HFFc6 (cell line): Measurements from ENCODE around the gene CNTN5. TPM values are rescaled to one million over a fixed set of nuclear protein-coding genes. Genes with fewer than 3 reads are reported as not detected.

Source experiments
- DNase-seq: peaks from one replicate; pipeline ENCODE4 v3.0.0-alpha.2; 2018
- H3K27ac Mint-ChIP-seq: 2 replicates; pipeline ENCODE4 v1.8.0; 2020; ENCODE audit warnings: mild to moderate bottlenecking, mixed read lengths
- H3K27me3 Mint-ChIP-seq: 2 replicates; pipeline ENCODE4 v1.8.0; 2021; ENCODE audit warnings: mild to moderate bottlenecking, moderate library complexity, mixed read lengths; ENCODE audit not compliant: insufficient read depth
- H3K36me3 Mint-ChIP-seq: 2 replicates; pipeline ENCODE4 v1.8.0; 2021; ENCODE audit warnings: low read depth, mixed read lengths
- H3K4me1 Mint-ChIP-seq: 2 replicates; pipeline ENCODE4 v1.8.0; 2020; ENCODE audit warnings: low read depth, mixed read lengths
- H3K4me3 Mint-ChIP-seq: 2 replicates; pipeline ENCODE4 v1.8.0; 2020; ENCODE audit warnings: mild to moderate bottlenecking, moderate library complexity, mixed read lengths
- H3K9me3 Mint-ChIP-seq: 2 replicates; pipeline ENCODE4 v1.8.0; 2020; ENCODE audit warnings: mild to moderate bottlenecking, mixed read lengths
- total RNA-seq, 6 experiments: library from RNA; stranded (reverse); fragmentation: NEBNext Ultra II Directional; extraction: Animal tissue kit (Norgen Biotek cat#: 25700); gene quantifications; 2 replicates in 1 of 6; 3 replicates in 5 of 6; pipeline ENCODE4 v1.2.3, GENCODE V29; 2021
- TF ChIP-seq, protein P1 (sequence below): fragments of 200-600 bp; sonication (generic); IDR thresholded peaks from 2 replicates; pipeline ENCODE4 v1.5.0; 2021; ENCODE audit warnings: antibody characterized with exemption, mild to moderate bottlenecking

The CNTN5 gene
- total RNA-seq, 6 experiments from 2014 or later: not detected

DNA sequence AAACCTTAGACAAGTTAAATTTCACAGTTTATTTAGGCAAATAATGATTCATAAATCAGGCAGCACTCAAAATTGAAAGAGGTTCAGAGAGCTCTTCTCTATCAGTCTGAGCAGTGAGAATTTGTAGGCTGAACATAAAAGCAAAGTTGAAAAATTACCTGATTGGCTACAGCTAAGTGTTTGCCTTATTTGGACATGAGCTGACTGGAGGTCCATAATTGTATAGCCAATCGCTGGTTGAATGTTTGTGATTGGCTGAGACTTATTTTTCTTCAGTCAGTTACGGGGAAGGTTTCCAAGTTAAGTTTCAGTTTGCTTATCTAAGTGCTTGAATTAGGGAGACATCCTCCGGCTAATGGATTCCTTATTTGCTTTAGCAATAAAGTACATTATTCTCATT is 527.5 kb downstream of the CNTN5 start:
- no peak for DNase-seq
- Mint-ChIP-seq H3K27ac (no peak overlapping the region), H3K4me3 (no peak overlapping the region), H3K27me3 (no peaks in the 10 kb centered on the region), H3K9me3 (peaks cover 32% of the 10 kb centered on the region), H3K4me1 (no peaks in the 10 kb centered on the region), H3K36me3 (no peaks in the 10 kb centered on the region)
- TF ChIP-seq, protein P1, sequence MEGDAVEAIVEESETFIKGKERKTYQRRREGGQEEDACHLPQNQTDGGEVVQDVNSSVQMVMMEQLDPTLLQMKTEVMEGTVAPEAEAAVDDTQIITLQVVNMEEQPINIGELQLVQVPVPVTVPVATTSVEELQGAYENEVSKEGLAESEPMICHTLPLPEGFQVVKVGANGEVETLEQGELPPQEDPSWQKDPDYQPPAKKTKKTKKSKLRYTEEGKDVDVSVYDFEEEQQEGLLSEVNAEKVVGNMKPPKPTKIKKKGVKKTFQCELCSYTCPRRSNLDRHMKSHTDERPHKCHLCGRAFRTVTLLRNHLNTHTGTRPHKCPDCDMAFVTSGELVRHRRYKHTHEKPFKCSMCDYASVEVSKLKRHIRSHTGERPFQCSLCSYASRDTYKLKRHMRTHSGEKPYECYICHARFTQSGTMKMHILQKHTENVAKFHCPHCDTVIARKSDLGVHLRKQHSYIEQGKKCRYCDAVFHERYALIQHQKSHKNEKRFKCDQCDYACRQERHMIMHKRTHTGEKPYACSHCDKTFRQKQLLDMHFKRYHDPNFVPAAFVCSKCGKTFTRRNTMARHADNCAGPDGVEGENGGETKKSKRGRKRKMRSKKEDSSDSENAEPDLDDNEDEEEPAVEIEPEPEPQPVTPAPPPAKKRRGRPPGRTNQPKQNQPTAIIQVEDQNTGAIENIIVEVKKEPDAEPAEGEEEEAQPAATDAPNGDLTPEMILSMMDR: no peak

DNA sequence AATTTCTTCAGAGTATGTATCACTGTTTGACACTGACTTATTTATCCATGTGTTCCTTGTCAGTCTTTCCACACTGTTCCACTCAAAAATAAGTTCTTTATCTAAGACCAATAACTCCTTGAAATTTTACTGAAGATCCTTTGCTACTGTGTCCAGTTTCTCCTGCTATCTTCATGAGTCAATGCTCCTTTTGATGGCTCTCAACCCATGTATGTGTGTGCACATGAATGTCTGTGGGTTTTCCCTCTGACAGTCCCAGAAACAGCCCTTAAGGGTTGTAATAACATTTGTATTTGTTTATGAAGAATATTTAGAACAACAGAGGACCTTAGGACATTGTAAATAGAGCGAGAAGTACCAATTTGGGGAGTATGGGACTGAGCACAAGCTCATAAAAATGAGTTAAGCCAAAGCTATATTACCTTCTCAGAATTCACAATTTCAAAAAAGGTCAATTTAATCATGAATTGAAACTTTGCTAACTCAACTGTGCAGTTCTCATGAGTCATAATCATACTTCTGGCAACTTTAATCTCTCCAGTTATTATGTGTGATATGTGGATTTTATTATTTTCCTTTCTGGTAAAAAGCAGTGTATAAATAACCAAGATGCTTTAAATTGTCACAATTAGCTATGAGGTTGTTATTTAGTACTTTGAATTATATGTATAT is 533.6 kb downstream of the CNTN5 start:
- Mint-ChIP-seq H3K4me1 (no peaks in the 10 kb centered on the region), H3K27me3 (no peaks in the 10 kb centered on the region), H3K27ac (no peak overlapping the region), H3K9me3 (peaks cover 12% of the 10 kb centered on the region), H3K4me3 (no peak overlapping the region), H3K36me3 (no peaks in the 10 kb centered on the region)
- DNase-seq: no peak
- TF ChIP-seq, protein P1: no peak

DNA sequence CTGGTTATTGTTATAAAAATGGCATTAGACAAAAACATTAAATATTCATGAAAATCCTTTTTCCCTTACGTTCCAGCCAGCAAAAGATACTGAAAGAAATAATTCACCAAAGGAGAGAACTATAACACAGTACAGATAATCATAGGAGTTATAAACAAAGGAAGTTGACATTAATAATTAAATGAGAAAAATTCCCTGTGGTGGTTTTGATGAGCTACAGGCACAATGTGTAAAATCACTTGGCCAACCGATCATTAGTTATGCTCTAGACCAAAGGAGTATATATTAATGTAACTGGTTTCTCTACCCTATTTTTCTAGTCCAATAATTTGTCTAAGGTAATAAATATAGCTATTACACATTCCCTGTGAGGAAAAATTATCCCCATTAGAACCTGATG is 534.7 kb downstream of the CNTN5 start:
- TF ChIP-seq, protein P1: no peak
- Mint-ChIP-seq H3K9me3 (peaks cover 8% of the 10 kb centered on the region), H3K4me3 (no peak overlapping the region), H3K36me3 (no peaks in the 10 kb centered on the region), H3K4me1 (no peaks in the 10 kb centered on the region), H3K27me3 (no peaks in the 10 kb centered on the region), H3K27ac (no peak overlapping the region)
- DNase-seq: no peak

DNA sequence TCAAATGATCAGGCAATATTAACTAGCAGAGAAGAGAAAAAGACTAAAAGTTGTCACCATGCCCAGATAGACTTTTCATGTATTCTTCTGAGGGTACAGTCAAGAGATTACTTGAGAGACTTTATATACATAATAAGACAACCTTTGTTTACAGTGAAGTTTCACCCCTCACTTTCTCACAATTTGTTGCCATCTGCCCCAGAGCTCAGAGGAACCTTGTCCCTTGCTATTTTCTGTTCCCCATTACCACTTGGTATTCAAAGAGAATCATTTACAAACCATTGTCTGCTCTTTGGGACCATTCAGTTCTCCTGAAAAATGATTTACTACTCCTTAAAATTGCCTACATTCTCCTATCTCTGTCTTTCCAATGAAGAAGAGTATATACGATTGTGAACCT is 544.6 kb downstream of the CNTN5 start:
- Mint-ChIP-seq H3K4me3 (no peak overlapping the region), H3K27me3 (peaks cover 1% of the 10 kb centered on the region; the same call in 1 of the 2 replicates), H3K4me1 (no peaks in the 10 kb centered on the region), H3K36me3 (no peaks in the 10 kb centered on the region), H3K27ac (no peak overlapping the region), H3K9me3 (peaks cover 10% of the 10 kb centered on the region)
- no peak for DNase-seq
- TF ChIP-seq, protein P1: no peak

DNA sequence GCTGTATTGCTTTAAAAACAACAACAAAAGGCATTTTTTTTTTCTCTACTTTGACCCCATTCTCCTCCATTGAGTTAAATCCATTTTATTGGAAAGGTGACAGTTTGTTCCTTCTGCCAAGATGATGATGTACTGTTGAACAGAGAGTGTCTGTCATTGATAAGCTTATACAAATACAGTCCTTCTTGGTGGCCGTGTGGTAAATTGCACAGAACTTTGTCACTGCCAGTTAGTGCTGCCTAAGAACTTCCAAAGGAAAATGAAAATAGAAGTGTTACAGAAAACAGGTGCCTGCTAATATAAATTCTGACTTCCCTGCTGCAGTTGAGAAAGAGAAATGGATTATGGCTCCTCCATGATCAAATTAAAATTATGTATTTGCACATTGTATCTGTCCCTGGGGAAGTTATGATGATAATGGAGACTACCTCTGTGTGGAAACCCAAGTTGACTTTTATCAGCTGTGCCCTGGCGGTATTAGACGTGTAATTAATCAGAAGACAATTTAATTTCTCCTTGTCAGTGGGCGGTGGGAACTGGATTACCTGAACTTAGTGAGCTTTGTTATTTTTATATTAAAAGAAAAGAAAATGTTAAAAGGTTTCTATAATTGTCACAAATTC is 546.7 kb downstream of the CNTN5 start:
- no peak overlapping the region for H3K27ac Mint-ChIP-seq
- no peaks in the 10 kb centered on the region for H3K36me3 Mint-ChIP-seq
- peaks cover 1% of the 10 kb centered on the region; the same call in 1 of the 2 replicates for H3K27me3 Mint-ChIP-seq
- TF ChIP-seq, protein P1: no peak
- peaks cover 4% of the 10 kb centered on the region for H3K9me3 Mint-ChIP-seq
- DNase-seq: no peak
- H3K4me1 Mint-ChIP-seq: no peaks in the 10 kb centered on the region
- no peak overlapping the region for H3K4me3 Mint-ChIP-seq
